GM19023 (cell line): ENCODE results near the gene ENOPH1.
"Not testable (repeated sequence)": the region's sequence is repeated elsewhere in the genome, so short reads cannot be mapped to it uniquely, and the experiment has no call there.

Source experiments
- ATAC-seq: cut with Tn5 transposase; IDR thresholded peaks from one replicate; pipeline ENCODE4 v1.9.1; 2021; ENCODE audit warnings: mild to moderate bottlenecking, moderate library complexity; ENCODE audit not compliant: unreplicated experiment

Gene ENOPH1

GRCh38 chr4:82430193-82430963, at the start of gene ENOPH1, which contains the start of gene HNRNPDL:
TSS of gene ENOPH1 (plus strand) at chr4:82430590. CDS start at chr4:82430830, 240 bp downstream.
TSS of gene HNRNPDL (minus strand) at chr4:82430462. CDS start at chr4:82429690, 772 bp downstream.
- peak; percentile 76 for ATAC-seq

GRCh38 chr4:82380831-82381230, 49.6 kb upstream of the ENOPH1 start:
- ATAC-seq, result no peak

- ATAC-seq, result no peak
These were observed 49.2 kb upstream of the ENOPH1 start for GRCh38 chr4:82381235-82381634.

- ATAC-seq, result no peak
These were observed 48.6 kb upstream of the ENOPH1 start for GRCh38 chr4:82381661-82382296.

GRCh38 chr4:82382751-82383150, 47.6 kb upstream of the ENOPH1 start:
- no peak for ATAC-seq

GRCh38 chr4:82386312-82386711, 44.1 kb upstream of the ENOPH1 start:
- not testable (repeated sequence) for ATAC-seq

- ATAC-seq, result no peak
These were observed 42.0 kb upstream of the ENOPH1 start for GRCh38 chr4:82388405-82388804.

- ATAC-seq, result not testable (repeated sequence)
These were observed 40.3 kb upstream of the ENOPH1 start for GRCh38 chr4:82390061-82390460.

- no peak for ATAC-seq
These were observed 35.5 kb upstream of the ENOPH1 start for GRCh38 chr4:82394896-82395295.

- no peak for ATAC-seq
These were observed 32.9 kb upstream of the ENOPH1 start for GRCh38 chr4:82397527-82397926.

GRCh38 chr4:82398263-82398662, 32.1 kb upstream of the ENOPH1 start:
- ATAC-seq, result no peak

- no peak for ATAC-seq
These were observed 28.8 kb upstream of the ENOPH1 start for GRCh38 chr4:82401600-82401999.

- no peak for ATAC-seq
These were observed 28.1 kb upstream of the ENOPH1 start for GRCh38 chr4:82402196-82402775.

- ATAC-seq, result no peak
These were observed 26.7 kb upstream of the ENOPH1 start for GRCh38 chr4:82403725-82404124.

GRCh38 chr4:82415061-82415460, 15.3 kb upstream of the ENOPH1 start:
- not testable (repeated sequence) for ATAC-seq

GRCh38 chr4:82415922-82416365, 14.4 kb upstream of the ENOPH1 start:
- no peak for ATAC-seq

GRCh38 chr4:82419451-82419850, 10.9 kb upstream of the ENOPH1 start:
- no peak for ATAC-seq

- ATAC-seq, result no peak
These were observed 8.4 kb upstream of the ENOPH1 start for GRCh38 chr4:82421796-82422560.

GRCh38 chr4:82422616-82423015, 7.8 kb upstream of the ENOPH1 start:
- ATAC-seq, result no peak

GRCh38 chr4:82423245-82424054, 6.9 kb upstream of the ENOPH1 start:
- ATAC-seq, result no peak
